HepG2 (cell line): ENCODE measurements around the gene PTCH1. TPM values are rescaled to one million over a fixed set of nuclear protein-coding genes. Genes with fewer than 3 reads are reported as not detected.

Experiments
- CCDC6 ChIP-seq: sonication (generic); formaldehyde crosslinking; IDR thresholded peaks from 2 replicates; pipeline ENCODE4 v1.8.1; 2022; ENCODE audit warnings: mild to moderate bottlenecking, missing genetic modification reagents, moderate library complexity
- EEA1 ChIP-seq: sonication (generic); formaldehyde crosslinking; IDR thresholded peaks from 2 replicates; pipeline ENCODE4 v1.5.1; 2020; ENCODE audit warnings: mild to moderate bottlenecking, missing genetic modification reagents, borderline replicate concordance
- EP300 ChIP-seq, 3 experiments: sonication (generic) in 1 of 3; formaldehyde crosslinking in 1 of 3; IDR thresholded peaks; 2 replicates each; pipeline versions ENCODE4 v1.5.1 to v1.6.1; 2011 to 2020; ENCODE audit warnings: low read depth in 2 of 3, low read length in 2 of 3, borderline replicate concordance in 1 of 3, improper control_type of control experiment in 1 of 3, mild to moderate bottlenecking in 1 of 3, missing genetic modification reagents in 1 of 3, moderate library complexity in 1 of 3
- FOXK1 ChIP-seq: sonication (generic); formaldehyde crosslinking; IDR thresholded peaks from 2 replicates; pipeline ENCODE4 v1.4.0; 2020; ENCODE audit warnings: low read depth, missing genetic modification reagents, borderline replicate concordance
- KDM2A ChIP-seq: sonication (generic); formaldehyde crosslinking; IDR thresholded peaks from 2 replicates; pipeline ENCODE4 v1.4.0; 2020; ENCODE audit warnings: low read depth, missing genetic modification reagents, borderline replicate concordance
- KLF16 ChIP-seq, 2 experiments: sonication (generic) in 1 of 2; formaldehyde crosslinking in 1 of 2; IDR thresholded peaks; 2 replicates each; pipeline versions ENCODE4 v1.6.1 to v1.8.0; 2016 to 2023; ENCODE audit warnings: missing genetic modification reagents in 2 of 2, missing compliant biosample characterization in 1 of 2
- NFKBIZ ChIP-seq: IDR thresholded peaks from 2 replicates; pipeline ENCODE4 v1.6.1; 2018; ENCODE audit warnings: missing genetic modification reagents, missing compliant biosample characterization
- PATZ1 ChIP-seq: sonication (generic); formaldehyde crosslinking; IDR thresholded peaks from 2 replicates; pipeline ENCODE4 v1.4.0; 2020; ENCODE audit warnings: missing genetic modification reagents
- PAWR ChIP-seq: sonication (generic); formaldehyde crosslinking; IDR thresholded peaks from 2 replicates; pipeline ENCODE4 v1.4.0; 2020; ENCODE audit warnings: missing genetic modification reagents, mild to moderate bottlenecking, borderline replicate concordance
- PLRG1 ChIP-seq: fragments of 450-650 bp; conservative IDR thresholded peaks from 2 replicates; pipeline ENCODE4 v1.6.1; 2016
- RAD21 ChIP-seq: fragments of 450-650 bp; formaldehyde crosslinking; IDR thresholded peaks from 2 replicates; pipeline ENCODE4 v1.5.0; 2020; ENCODE audit warnings: mild to moderate bottlenecking
- RBAK ChIP-seq: sonication (generic); formaldehyde crosslinking; IDR thresholded peaks from 2 replicates; pipeline ENCODE4 v1.5.1; 2020; ENCODE audit warnings: mild to moderate bottlenecking, missing genetic modification reagents
- SIN3A ChIP-seq: IDR thresholded peaks from 2 replicates; pipeline ENCODE4 v1.6.1; 2011; ENCODE audit warnings: low read depth, mild to moderate bottlenecking, control low read depth, low read length, borderline replicate concordance
- SOX13 ChIP-seq, 3 experiments: fragments of 450-650 bp in 1 of 3; sonication (generic) in 1 of 3; formaldehyde crosslinking in 1 of 3; IDR thresholded peaks in 2 of 3; conservative IDR thresholded peaks in 1 of 3; 2 replicates each; pipeline versions ENCODE4 v1.5.0 to v1.6.1; 2016 to 2020; ENCODE audit warnings: antibody characterized with exemption in 1 of 3, mild to moderate bottlenecking in 1 of 3, missing compliant biosample characterization in 1 of 3, missing genetic modification reagents in 1 of 3, moderate library complexity in 1 of 3
- TBX2 ChIP-seq: sonication (generic); formaldehyde crosslinking; IDR thresholded peaks from 2 replicates; pipeline ENCODE4 v1.5.0; 2020; ENCODE audit warnings: missing genetic modification reagents, mild to moderate bottlenecking, borderline replicate concordance
- ZFY ChIP-seq: sonication (generic); formaldehyde crosslinking; IDR thresholded peaks from 2 replicates; pipeline ENCODE4 v1.4.0; 2020; ENCODE audit warnings: missing genetic modification reagents
- ZNF460 ChIP-seq: sonication (generic); formaldehyde crosslinking; IDR thresholded peaks from 2 replicates; pipeline ENCODE4 v1.5.1; 2020; ENCODE audit warnings: missing genetic modification reagents, mild to moderate bottlenecking, borderline replicate concordance
- ZNF563 ChIP-seq: sonication (generic); formaldehyde crosslinking; IDR thresholded peaks from 2 replicates; pipeline ENCODE4 v1.8.0; 2022; ENCODE audit warnings: mild to moderate bottlenecking, moderate library complexity, missing genetic modification reagents
- ZNF597 ChIP-seq: sonication (generic); formaldehyde crosslinking; IDR thresholded peaks from 2 replicates; pipeline ENCODE4 v1.5.0; 2020; ENCODE audit warnings: missing genetic modification reagents
- ZNF687 ChIP-seq: sonication (generic); formaldehyde crosslinking; IDR thresholded peaks from 2 replicates; pipeline ENCODE4 v1.5.1; 2020; ENCODE audit warnings: mild to moderate bottlenecking, missing genetic modification reagents, moderate library complexity
- ZSCAN31 ChIP-seq: sonication (generic); formaldehyde crosslinking; IDR thresholded peaks from 2 replicates; pipeline ENCODE4 v1.5.0; 2020; ENCODE audit warnings: low read depth, mild to moderate bottlenecking, missing genetic modification reagents
- polyA plus RNA-seq, 8 experiments: library from polyadenylated mRNA; depleted of rRNA in 3 of 8; stranded (reverse) in 7 of 8; unstranded in 1 of 8; fragments of >200 nt; fragmentation: Illumina TruSeq in 4 of 8; extraction: Trizol in 4 of 8; gene quantifications; 2 replicates each; pipeline versions ENCODE4 v1.2.1 to v1.2.3, GENCODE V29; 2011 to 2016; ENCODE audit warnings: low read depth in 4 of 8, missing spikeins in 1 of 8, mixed read lengths in 1 of 8; ENCODE audit not compliant: insufficient read depth in 1 of 8
- total RNA-seq, 5 experiments: library from RNA; depleted of rRNA; stranded (reverse); fragments of >200 nt; fragmentation: Illumina TruSeq; extraction: Trizol; gene quantifications; 2 replicates each; pipeline ENCODE4 v1.2.3, GENCODE V29; 2016; ENCODE audit warnings: low read depth in 1 of 5

PTCH1 gene
- total and polyA plus RNA-seq, 2 of the 13 experiments (the other 11 are each of a cell fraction or from before 2014, with no cell fraction given): 2.8 to 3.9 TPM

DNA sequence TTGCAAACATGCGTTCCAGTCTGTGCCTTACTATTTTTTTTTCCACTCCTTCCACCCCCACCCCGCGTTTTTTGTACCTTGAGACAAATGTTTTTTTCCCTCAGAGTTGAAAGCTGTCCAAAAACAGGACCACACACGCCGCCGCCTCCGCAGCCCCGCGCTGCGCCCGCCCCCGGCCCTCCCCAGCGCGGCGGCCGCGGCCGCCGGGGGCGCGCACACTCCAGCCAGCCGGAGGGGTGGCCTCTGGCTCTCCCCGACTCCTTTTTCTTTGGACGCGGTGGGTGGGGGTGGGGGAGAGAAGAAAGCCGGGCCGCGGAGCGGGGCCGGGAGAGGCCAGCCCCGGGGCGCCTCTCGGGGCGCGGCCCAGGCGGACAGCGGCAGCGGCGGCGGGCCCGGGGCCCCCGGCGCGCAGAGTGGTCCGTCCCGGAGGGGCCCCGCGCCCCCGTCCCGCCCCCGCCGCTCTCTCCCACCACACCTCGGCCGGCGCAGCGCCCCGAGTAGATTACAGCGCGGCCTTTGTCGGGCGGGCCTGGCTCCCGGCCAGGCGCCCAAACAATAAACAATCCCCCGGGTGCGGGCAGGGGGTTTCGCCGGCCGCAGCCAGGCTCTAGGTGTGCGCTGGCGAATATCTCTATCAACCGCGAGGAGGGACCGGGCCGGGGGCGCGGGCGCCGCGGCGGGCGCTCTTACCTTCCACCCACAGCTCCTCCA is 10.9 kb downstream of the PTCH1 start (continued):
- TF ChIP-seq RAD21 (peak; percentile 39; the same call in 1 of the 2 replicates), ZNF687 (CRISPR knock-in tag) (peak; percentile 26; the same call in 1 of the 2 replicates), KLF16 (CRISPR knock-in tag; IDR thresholded peaks at IDR 0.05) (no peak), TBX2 (CRISPR knock-in tag) (peak; percentile 44; the same call in 1 of the 2 replicates), NFKBIZ (CRISPR knock-in tag) (no peak), ZNF563 (CRISPR knock-in tag) (peak; percentile 43; the same call in 1 of the 2 replicates), ZNF460 (CRISPR knock-in tag) (no peak), PLRG1 (no peak), SOX13 (IDR thresholded peaks at IDR 0.05) (0 out of 2 replicates have a peak, but pooled peaks have one; percentile 9), SOX13 (CRISPR knock-in tag; conservative IDR thresholded peaks at IDR 0.05 in 1 of 2, IDR thresholded peaks at IDR 0.05 in 1 of 2) (peak in 1 of 2 experiments; percentile 71; a peak in 2 of 4 replicates), PAWR (CRISPR knock-in tag) (no peak), KDM2A (CRISPR knock-in tag) (peak; percentile 69; the same call in 1 of the 2 replicates), EEA1 (CRISPR knock-in tag) (no peak), ZFY (peak; percentile 63), SIN3A (peak; percentile 65; the same call in 1 of the 2 replicates), CCDC6 (CRISPR knock-in tag) (0 out of 2 replicates have a peak, but pooled peaks have one; percentile 37), PATZ1 (CRISPR knock-in tag) (peak; percentile 83), ZNF597 (CRISPR knock-in tag) (no peak), ZSCAN31 (CRISPR knock-in tag) (no peak; the same call in 1 of the 2 replicates), RBAK (CRISPR knock-in tag) (no peak), EP300 (IDR thresholded peaks at IDR 0.05; ENCODE audit: low read depth in 2 of 2, low read length in 2 of 2) (0 out of 4 replicates have a peak, but pooled peaks of 1 of the 2 experiments have one; percentile 5), EP300 (CRISPR knock-in tag; IDR thresholded peaks at IDR 0.05; ENCODE audit: borderline replicate concordance) (no peak), FOXK1 (CRISPR knock-in tag) (peak; percentile 34; the same call in 1 of the 2 replicates)
